ENCODE data around the gene ANKS1A. TPM values are rescaled to one million over a fixed set of nuclear protein-coding genes. Genes with fewer than 3 reads are reported as not detected.

Gene ANKS1A
- total RNA-seq, 6 experiments from 2014 or later, result 6.7 to 17.4 (median 10.5) TPM

- DNase-seq, result no peak
- Histone ChIP-seq H3K4me1 (peaks cover 0 to 16% (median 5%) of the 10 kb centered on the region in 4 donors), H3K36me3 (peaks cover 0 to 52% (median 10%) of the 10 kb centered on the region in 4 donors), H3K4me3 (no peak overlapping the region), H3K27ac (no peak overlapping the region), H3K9me3 (no peaks in the 10 kb centered on the region), H3K27me3 (no peaks in the 10 kb centered on the region)
- peak in 2 of 4 donors; percentile 5 to 8 for TF ChIP-seq CTCF (IDR thresholded peaks at IDR 0.05)
- no peak for TF ChIP-seq POLR2A (IDR thresholded peaks at IDR 0.05)
- 100% methylated on average over 1 of the region's 3 CpGs for WGBS (ENCODE audit: insufficient coverage, low coverage, low lambda C conversion rate, missing lambda C conversion rate)
- peak in 1 of 4 donors; percentile 12 for ATAC-seq
- intact Hi-C loops (cut with DNase I), result no loop called here
These were observed 21.6 kb upstream of the ANKS1A start for GRCh38 chr6:34867484-34867883.

- Histone ChIP-seq H3K27ac (no peak overlapping the region), H3K9me3 (no peaks in the 10 kb centered on the region), H3K36me3 (peaks cover 0 to 64% (median 19%) of the 10 kb centered on the region in 4 donors), H3K27me3 (no peaks in the 10 kb centered on the region), H3K4me3 (no peak overlapping the region), H3K4me1 (peaks cover 0 to 4% (median 0%) of the 10 kb centered on the region in 4 donors)
- TF ChIP-seq POLR2A (IDR thresholded peaks at IDR 0.05), result no peak
- TF ChIP-seq CTCF (IDR thresholded peaks at IDR 0.05), result no peak
- 94% methylated on average over 3 of the region's 4 CpGs for WGBS (ENCODE audit: insufficient coverage, low coverage, low lambda C conversion rate, missing lambda C conversion rate)
- DNase-seq, result no peak
- no peak for ATAC-seq
- intact Hi-C loops (cut with DNase I), result no loop called here
These were observed 17.2 kb upstream of the ANKS1A start for GRCh38 chr6:34871853-34872252.

GRCh38 chr6:34872332-34872731 is 16.7 kb upstream of the ANKS1A start:
- H3K36me3 ChIP-seq, result peaks cover 0 to 62% (median 19%) of the 10 kb centered on the region in 4 donors
- H3K9me3 ChIP-seq, result no peaks in the 10 kb centered on the region
- ATAC-seq (peak; percentile 11 to 23 (median 18)), DNase-seq (no peak)
- H3K27me3 ChIP-seq, result no peaks in the 10 kb centered on the region
- peaks cover 0 to 8% (median 0%) of the 10 kb centered on the region in 4 donors for H3K4me1 ChIP-seq
- intact Hi-C loops (cut with DNase I), result no loop called here
- no peak overlapping the region for H3K4me3 ChIP-seq
- TF ChIP-seq POLR2A (IDR thresholded peaks at IDR 0.05), result no peak
- TF ChIP-seq CTCF (IDR thresholded peaks at IDR 0.05), result no peak
- no peak overlapping the region for H3K27ac ChIP-seq
- WGBS (ENCODE audit: insufficient coverage, low coverage, low lambda C conversion rate, missing lambda C conversion rate), result 75% methylated on average over 1 of the region's 1 CpG

GRCh38 chr6:34875292-34876213 is 13.5 kb upstream of the ANKS1A start:
- H3K9me3 ChIP-seq, result no peaks in the 10 kb centered on the region
- H3K27me3 ChIP-seq, result no peaks in the 10 kb centered on the region
- TF ChIP-seq CTCF (IDR thresholded peaks at IDR 0.05), result no peak
- TF ChIP-seq POLR2A (IDR thresholded peaks at IDR 0.05), result no peak
- DNase-seq (no peak), ATAC-seq (peak in 1 of 4 donors; percentile 27)
- H3K4me1 ChIP-seq, result peaks cover 0 to 8% (median 0%) of the 10 kb centered on the region in 4 donors
- H3K4me3 ChIP-seq, result no peak overlapping the region
- WGBS (ENCODE audit: insufficient coverage, low coverage, low lambda C conversion rate, missing lambda C conversion rate), result 85% methylated on average over 4 of the region's 4 CpGs
- intact Hi-C loops (cut with DNase I), result no loop called here
- H3K27ac ChIP-seq, result no peak overlapping the region
- H3K36me3 ChIP-seq, result peaks cover 0 to 63% (median 27%) of the 10 kb centered on the region in 4 donors

Data from right lobe of liver (tissue), 6 donors.